ENCODE results near the gene SPTBN1.

The SPTBN1 gene

DNA sequence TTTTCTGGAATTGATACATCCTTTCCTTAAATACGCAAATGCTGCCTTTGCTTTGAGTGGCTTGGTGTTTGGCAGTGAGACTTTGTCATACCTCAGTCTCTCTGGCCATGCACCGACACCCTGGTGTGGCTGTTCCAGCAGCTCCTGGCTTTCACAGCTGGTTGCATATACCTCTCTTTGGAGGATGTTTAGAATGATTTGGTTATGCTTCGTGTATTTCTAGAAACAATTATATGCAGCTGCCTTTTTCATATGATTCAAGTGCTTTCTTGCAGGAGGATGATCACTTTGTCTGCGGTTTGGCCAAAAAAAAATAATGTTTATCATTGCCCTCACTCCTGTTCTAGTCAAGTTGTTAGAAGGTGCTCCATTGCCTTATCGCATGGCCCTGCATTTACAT lies 172.3 kb downstream of the SPTBN1 start:
- DNase-seq (ENCODE audit: low read depth in 4 of 4, low spot score in 1 of 4), result no peak

DNA sequence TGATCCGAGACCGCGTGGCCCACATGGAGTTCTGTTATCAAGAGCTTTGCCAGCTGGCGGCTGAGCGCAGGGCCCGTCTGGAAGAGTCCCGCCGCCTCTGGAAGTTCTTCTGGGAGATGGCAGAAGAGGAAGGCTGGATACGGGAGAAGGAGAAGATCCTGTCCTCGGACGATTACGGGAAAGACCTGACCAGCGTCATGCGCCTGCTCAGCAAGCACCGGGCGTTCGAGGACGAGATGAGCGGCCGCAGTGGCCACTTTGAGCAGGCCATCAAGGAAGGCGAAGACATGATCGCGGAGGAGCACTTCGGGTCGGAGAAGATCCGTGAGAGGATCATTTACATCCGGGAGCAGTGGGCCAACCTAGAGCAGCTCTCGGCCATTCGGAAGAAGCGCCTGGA lies 172.8 kb downstream of the SPTBN1 start:
- DNase-seq (ENCODE audit: low read depth in 4 of 4, low spot score in 1 of 4), result no peak

DNA sequence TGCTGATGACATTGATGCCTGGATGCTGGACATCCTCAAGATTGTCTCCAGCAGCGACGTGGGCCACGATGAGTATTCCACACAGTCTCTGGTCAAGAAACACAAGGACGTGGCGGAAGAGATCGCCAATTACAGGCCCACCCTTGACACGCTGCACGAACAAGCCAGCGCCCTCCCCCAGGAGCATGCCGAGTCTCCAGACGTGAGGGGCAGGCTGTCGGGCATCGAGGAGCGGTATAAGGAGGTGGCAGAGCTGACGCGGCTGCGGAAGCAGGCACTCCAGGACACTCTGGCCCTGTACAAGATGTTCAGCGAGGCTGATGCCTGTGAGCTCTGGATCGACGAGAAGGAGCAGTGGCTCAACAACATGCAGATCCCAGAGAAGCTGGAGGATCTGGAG lies 173.3 kb downstream of the SPTBN1 start:
- no peak for DNase-seq (ENCODE audit: low read depth in 4 of 4, low spot score in 1 of 4)

DNA sequence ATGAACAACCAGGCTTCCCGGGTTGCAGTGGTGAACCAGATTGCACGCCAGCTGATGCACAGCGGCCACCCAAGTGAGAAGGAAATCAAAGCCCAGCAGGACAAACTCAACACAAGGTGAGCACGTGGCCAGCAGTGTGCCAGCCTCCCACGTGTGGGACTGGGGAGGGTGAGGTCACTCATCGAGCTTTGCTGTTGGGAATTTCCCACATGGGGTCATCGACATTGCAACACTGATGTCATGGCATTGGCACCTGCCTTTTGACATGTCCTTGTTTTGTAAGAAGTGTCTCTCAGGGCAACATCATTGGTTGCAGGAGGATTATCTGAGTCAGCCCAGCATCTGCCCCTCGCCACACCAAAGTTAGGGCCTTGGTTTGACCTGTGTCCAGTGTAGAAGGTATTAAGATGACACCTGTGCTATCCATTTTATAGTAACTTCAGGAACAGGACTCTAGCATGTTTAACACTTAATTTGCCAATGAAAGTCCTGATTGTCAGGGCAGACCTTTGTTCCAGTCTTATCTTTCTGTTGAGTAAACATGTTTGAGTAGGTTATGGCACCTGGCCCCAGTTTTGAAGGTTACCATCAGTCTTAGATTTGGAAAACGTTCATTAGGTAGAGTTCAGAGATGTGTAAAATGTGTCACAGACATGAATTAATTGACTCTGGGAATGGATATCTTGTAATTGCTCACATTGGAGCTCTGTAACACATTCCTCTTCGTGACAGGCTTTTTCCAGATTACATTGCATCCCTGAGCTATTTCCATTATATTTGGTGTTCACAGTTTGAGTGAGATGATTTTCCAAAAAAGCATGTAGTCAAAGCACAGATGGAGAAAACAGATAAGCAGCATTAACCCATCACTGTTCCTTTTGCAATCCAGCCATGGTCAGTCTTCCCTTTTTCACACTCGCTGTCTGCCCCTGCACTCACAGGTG lies 174.1 kb downstream of the SPTBN1 start:
- DNase-seq (ENCODE audit: low read depth in 4 of 4, low spot score in 1 of 4), result no peak

DNA sequence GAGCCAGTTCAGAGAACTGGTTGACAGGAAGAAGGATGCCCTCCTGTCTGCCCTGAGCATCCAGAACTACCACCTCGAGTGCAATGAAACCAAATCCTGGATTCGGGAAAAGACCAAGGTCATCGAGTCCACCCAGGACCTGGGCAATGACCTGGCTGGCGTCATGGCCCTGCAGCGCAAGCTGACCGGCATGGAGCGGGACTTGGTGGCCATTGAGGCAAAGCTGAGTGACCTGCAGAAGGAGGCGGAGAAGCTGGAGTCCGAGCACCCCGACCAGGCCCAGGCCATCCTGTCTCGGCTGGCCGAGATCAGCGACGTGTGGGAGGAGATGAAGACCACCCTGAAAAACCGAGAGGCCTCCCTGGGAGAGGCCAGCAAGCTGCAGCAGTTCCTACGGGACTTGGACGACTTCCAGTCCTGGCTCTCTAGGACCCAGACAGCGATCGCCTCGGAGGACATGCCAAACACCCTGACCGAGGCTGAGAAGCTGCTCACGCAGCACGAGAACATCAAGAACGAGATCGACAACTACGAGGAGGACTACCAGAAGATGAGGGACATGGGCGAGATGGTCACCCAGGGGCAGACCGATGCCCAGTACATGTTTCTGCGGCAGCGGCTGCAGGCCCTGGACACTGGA lies 174.9 kb downstream of the SPTBN1 start:
- no peak for DNase-seq (ENCODE audit: low read depth in 4 of 4, low spot score in 1 of 4)

DNA sequence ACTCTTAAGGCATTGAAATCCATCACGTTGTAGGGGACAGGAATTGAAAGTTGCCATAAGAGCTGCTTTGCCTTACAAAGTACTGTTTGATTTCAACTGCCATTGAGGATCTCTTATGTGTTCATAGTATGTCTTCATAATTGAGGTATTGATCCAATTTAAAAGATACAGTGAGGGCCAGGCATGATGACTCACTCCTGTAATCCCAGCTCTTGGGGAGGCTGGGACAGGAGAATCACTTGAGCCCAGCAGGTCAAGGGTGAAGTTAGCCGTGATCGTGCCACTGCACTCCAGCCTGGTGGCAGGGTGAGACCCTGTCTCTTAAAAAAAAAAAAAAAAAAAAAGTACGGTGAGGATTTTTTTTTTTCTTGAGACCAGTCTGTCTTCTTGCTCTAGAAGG lies 175.6 kb downstream of the SPTBN1 start:
- DNase-seq (ENCODE audit: low read depth in 4 of 4, low spot score in 1 of 4), result no peak

DNA sequence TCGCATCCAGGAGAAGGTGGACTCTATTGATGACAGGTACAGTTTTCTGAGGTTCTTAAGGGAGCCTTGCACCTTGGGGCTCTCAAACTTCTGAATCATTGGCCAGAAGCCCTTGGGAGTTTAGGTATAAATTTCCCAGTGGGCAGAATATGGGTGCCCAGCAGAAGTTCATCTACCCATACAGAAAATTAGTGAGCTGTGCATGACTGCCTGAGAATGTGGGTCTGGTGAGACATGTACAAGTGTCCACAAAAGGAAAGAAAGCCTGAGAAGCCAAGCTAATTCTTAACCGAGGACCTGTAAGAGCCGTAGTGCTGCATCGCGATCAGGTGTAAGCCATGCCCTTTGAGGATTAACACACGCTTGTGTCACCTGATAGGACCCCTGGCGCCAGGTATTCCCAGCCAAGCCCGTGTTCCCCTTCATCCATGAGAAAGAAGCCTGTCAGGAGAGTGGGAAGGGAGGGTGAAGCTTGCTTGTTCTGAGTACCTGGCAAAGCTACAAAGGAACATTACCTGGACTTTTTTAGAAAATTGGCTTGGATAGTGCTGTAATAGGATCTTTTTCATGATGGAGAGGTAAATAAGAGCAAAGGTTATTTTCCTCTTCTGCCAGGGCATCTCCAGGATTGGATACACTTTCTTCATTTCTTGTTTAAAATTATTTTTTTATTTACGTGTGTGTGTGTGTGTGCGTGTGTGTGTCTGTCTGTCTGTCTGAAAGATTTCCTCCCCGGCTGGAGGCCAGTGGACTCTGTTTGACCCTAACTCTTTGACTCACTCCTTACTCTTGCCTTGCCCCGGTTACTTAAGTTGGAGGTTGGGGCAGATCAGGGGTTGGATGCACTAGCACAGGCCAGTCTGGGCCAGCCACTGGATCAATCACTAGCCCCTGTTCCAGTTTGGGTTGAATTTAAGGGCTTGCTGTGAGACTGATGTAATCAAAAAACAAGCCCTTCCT lies 176.9 kb downstream of the SPTBN1 start:
- no peak for DNase-seq (ENCODE audit: low read depth in 4 of 4, low spot score in 1 of 4)

DNA sequence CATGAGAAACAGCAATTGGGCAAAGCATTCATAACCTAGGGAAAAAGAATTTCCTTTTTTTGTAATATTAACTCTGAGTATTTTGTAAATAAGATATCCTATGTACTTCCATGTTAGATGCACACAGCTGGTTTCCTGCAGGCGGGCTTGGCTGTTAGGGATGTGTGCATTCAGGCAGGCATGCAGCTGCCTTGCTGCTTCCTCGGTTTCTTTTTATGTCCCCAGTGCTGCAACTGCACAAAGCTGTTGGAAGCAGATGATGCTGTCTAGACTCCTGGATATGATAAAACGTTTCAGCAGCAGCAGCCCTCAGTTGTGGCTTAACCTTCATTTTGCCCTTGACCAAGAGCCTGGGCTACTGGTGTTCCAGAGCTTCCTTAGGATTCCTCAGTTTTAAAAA lies 177.9 kb downstream of the SPTBN1 start:
- no peak for DNase-seq (ENCODE audit: low read depth in 4 of 4, low spot score in 1 of 4)

DNA sequence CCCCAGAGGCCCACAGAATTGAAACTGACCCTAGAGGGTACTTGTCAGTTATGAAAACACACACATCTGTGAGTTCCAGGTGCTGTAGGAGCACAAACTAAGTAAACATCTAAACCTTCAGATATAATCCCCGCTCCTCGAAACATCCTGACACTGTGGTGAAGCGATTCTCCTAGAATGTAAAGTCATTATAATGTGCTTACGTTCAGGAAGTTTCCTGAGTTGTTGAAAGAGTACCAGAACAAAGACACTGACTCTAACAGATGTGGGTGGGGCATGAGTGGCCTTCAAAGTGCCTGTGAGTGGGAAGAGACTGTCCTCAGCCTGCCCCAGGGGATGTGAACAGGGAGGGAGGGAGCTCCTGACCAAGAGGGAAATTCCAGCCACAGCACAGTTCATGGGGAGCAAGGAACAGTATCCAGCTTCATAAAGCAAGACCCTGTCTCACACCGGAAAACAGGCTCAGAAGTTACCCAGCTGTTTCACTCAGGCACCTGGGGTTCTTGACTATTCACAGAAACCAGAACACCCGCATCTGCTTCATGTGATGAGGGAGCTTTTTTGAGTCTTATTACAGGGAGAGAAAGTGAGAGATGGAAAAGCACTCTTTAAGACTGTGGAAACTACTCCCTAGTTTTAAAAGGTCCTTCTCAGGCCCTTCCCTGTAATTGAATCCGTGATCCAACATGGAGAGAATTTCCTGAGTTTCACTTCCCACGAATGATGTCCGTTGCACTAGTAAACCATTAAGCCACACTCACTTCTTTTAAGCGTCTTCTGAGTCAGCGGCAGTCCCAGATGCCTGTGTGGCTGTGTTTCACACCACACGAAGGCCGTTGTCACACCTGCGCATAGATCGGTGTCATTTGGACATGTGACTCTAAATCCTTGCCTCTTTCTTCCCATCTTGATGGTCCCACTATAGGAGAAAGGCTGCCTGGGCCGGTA lies 178.7 kb downstream of the SPTBN1 start:
- no peak for DNase-seq (ENCODE audit: low read depth in 4 of 4, low spot score in 1 of 4)

DNA sequence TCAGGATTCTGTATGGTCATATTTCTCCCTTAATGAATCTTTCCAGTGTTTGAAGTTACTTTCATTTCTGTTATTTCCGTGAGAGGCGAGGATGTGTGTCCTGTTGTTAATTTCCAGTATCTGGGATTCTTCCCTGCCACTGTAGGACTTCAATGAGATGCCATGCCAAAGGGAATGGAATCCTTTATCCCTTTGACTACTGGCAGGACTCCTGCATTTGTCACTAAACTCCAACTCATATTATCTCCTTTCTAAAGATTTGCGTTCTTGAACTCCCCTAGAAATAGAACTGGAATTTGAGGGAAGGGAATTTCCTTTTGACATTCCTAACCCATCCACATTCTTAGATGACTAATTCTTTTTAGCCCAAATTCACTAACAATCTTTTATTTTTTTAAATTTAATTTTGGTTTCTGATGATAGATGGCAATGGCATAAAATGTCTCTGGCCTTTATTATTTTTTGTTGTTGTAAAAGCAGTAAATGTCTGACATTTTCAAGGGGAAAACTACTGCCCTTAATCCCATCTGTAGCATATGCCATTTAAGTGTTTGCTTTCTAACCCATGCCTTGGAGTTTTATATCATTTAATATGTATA lies 179.5 kb downstream of the SPTBN1 start:
- no peak for DNase-seq (ENCODE audit: low read depth in 4 of 4, low spot score in 1 of 4)

DNA sequence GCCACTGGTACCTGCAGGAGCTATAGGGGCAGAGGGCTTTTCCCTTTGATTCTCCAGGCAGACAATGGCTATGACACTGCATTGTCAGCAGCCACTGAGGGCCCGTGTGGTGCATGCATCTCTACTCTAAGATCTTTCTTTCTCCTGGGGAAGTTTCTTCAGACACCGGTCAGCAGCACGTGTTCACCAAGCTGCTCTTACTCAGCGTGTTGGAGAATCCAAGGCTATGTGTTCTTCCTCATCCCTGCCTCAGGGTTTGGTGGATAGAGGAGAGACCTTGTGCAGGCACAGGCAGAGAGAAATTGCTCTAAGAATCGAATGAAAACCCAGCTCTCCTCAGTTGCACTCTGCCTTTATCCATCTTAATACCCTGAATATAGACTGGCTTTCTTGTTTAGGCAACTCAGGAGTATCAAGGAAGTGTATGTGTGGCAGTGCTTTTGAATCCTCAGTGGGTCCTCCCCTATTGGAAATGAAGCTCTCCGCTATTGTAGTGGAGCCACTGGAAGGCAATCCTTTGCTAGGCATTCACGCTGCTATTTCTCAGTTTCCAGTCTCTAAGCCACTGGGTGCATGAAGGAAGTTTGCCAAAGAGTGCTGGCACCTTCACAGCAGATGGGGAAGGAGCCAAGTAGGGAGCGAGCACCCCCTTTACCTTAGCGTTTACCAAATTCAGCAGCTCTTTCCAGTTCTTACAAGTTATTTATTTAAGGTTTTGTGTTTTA lies 180.4 kb downstream of the SPTBN1 start:
- no peak for DNase-seq (ENCODE audit: low read depth in 4 of 4, low spot score in 1 of 4)

DNA sequence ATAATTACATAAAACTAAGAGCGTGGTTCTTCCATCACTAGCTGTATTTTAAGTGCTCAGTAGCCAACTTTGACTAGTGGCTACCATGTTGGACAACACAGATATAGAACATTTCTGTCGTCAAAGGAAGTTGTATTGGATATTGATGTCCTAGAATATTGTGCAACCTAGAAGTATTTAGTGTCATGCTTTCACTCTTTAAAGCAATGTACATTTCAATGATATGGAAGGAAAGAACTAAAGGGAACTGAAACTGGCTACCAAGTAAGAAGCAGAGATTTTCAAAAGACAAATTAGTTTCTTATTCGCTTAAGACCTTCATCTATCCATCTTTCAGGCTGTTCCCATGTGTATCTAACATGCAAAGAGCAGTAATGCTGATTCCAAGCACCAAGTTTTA lies 182.0 kb downstream of the SPTBN1 start:
- DNase-seq (ENCODE audit: low read depth in 4 of 4, low spot score in 1 of 4), result no peak

DNA sequence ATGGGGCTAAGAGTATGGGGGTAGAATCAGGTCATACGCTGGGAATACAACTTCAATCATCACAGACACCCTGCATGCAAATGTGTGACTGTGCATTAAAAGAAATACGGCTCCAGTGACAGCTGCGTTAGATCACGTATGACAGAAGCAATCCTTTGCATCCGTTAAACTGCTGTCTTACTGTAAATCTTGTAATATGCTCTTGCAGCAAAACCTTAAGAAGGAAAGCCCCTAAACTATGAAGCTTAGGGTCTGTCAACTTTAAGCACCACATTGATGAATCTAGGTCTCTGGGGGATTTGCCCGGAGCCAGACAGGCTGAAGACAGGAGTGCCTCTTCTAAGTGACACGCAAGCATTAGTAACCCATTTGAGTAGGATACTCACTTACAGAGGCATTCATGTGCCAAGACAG lies 182.7 kb downstream of the SPTBN1 start:
- no peak for DNase-seq (ENCODE audit: low read depth in 4 of 4, low spot score in 1 of 4)

DNA sequence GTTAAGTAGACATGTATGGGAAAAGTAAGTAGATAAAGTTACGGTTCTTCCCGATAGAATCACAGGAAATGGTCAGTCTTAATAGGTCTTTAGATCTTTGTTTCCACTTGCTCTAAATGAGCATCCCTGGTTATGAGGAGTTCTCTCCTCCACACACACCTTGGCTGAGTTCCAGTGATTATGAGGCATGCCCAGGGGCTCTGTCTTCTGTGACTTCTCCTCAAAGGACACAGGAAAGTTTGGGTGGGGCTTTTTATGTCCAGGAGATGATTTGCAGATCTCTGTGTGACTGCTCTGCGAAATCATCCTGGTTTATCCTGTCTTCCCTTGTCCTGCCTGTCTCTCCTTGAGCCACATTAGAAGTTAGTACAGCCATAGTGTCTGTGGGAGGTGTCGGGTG lies 183.5 kb downstream of the SPTBN1 start:
- DNase-seq (ENCODE audit: low read depth in 4 of 4, low spot score in 1 of 4), result no peak

DNA sequence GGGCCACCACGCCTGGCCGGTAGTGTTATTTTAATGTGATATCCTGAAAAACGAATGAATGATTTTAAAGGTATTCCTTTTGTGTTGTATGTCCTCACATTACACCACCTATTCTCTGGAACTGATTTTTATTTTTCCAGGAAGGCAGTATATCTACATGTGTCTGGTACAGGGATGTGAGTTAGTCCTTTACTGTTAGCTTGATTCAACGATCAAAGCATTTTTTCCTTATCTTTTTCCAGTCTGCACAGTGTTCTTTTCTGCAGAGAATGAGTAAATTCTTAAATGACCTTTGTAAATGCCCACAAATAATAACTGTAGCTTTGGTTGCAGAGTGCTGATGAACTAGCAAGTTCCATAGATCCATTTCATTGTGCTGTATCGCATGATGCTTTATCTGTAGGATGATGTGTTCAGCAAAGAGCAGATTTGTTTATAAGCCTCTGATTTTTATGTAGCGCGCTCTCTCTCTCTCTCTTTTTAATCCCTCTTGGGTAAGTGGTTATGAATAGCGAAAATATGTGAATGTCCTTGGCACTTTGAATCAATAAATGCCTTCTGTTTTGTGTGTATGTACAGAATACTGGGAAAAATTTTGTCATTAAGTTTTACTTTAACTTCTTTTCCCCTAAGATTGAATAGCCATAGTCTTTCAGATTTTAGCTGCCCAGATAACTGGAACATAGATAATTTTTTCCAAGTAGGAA lies 184.9 kb downstream of the SPTBN1 start:
- DNase-seq (ENCODE audit: low read depth in 4 of 4, low spot score in 1 of 4), result no peak

DNA sequence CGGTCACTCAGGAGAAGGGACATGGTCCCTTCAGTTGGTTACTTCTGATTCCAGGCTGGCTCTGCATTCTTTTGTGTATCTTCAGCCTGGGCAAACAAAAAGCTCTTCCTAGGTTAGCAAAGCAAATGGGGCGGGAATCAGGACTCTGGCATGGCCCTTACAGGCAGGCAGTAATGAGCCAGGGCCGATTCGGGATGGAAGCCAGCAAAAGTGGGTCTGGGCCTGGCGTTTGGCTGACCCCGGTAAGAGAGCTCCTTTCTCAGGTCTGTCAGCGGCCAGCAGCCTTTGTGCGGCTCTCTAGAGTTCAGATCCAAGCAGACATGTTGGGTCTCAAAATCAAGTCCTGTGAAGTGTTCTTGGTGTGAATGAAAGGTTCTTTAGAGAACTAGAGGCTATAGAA lies 185.9 kb downstream of the SPTBN1 start:
- DNase-seq (ENCODE audit: low read depth in 4 of 4, low spot score in 1 of 4), result no peak

DNA sequence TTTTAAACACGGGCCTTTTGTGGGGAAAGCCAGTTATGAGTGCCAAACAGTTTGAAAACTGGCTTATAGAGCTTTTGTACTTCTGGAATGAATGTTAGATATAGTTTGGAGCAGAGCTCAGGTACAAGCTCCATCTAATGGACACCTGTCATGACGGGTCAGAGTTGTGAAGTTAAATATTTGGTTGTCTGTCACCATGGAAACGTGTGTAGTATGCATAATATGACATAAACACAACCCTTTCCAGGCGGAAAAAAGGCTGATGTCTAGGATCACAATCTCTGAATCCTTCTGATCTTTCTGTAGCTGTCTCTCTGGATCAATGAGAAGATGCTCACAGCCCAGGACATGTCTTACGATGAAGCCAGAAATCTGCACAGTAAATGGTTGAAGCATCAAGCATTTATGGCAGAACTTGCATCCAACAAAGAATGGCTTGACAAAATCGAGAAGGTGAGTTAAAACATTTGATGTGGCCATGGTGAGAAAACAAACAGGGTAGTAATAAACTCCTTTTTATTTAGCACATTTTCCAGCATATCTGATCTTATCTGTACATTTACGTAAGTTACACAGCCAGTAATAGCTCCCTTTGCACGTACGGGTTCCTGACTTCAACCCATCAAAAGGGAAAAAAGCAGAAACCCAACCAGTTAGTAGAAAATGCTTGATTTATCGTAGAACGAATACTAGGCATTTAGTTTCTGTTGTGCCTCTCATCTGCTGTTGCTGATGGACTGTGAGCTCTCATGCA lies 186.7 kb downstream of the SPTBN1 start:
- no peak for DNase-seq (ENCODE audit: low read depth in 4 of 4, low spot score in 1 of 4)

DNA sequence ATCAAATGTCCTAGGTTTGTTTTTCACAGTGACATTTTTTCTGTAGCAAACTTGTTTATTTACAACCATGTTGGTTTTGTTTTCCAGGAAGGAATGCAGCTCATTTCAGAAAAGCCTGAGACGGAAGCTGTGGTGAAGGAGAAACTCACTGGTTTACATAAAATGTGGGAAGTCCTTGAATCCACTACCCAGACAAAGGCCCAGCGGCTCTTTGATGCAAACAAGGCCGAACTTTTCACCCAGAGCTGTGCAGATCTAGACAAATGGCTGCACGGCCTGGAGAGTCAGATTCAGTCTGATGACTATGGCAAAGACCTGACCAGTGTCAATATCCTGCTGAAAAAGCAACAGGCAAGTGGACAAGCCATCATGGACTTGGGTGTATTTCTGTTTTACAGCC lies 188.1 kb downstream of the SPTBN1 start:
- no peak for DNase-seq (ENCODE audit: low read depth in 4 of 4, low spot score in 1 of 4)

Measured in stimulated activated CD4-positive, alpha-beta T cell treated with anti-CD3 and anti-CD28 coated beads, Interleukin-1b, Interleukin-23, amount 100 ng/mL, for 24 hours (primary cell).